GM19395 (cell line): ENCODE measurements around the gene ANKRD44.

Source experiments
- ATAC-seq: cut with Tn5 transposase; IDR thresholded peaks from one replicate; pipeline ENCODE4 v1.9.1; 2021; ENCODE audit warnings: mild to moderate bottlenecking, moderate library complexity; ENCODE audit not compliant: unreplicated experiment

The ANKRD44 gene

GRCh38 chr2:197294260-197294659 lies 16.3 kb downstream of the ANKRD44 start:
- peak; percentile 56 for ATAC-seq

- peak; percentile 34 for ATAC-seq
Observed at GRCh38 chr2:197293252-197294007, 17.1 kb downstream of the ANKRD44 start.

- peak; percentile 35 for ATAC-seq
Observed at GRCh38 chr2:197292619-197293018, 18.0 kb downstream of the ANKRD44 start.

DNA sequence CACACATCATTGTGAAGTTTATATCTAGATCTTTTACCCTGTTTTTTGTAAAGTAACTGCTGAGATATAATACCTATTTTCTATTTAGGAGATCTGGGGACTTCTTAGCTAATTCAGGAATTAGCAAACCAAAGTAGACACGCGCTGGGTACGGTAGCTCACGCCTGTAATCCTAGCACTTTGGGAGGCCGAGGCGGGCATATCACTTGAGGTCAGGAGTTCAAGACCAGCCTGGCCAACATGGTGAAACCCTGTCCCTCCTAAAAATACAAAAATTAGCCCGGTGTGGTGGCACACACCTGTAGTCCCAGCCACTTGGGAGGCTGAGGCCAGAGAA lies 23.0 kb downstream of the ANKRD44 start:
- ATAC-seq: peak; percentile 19

DNA sequence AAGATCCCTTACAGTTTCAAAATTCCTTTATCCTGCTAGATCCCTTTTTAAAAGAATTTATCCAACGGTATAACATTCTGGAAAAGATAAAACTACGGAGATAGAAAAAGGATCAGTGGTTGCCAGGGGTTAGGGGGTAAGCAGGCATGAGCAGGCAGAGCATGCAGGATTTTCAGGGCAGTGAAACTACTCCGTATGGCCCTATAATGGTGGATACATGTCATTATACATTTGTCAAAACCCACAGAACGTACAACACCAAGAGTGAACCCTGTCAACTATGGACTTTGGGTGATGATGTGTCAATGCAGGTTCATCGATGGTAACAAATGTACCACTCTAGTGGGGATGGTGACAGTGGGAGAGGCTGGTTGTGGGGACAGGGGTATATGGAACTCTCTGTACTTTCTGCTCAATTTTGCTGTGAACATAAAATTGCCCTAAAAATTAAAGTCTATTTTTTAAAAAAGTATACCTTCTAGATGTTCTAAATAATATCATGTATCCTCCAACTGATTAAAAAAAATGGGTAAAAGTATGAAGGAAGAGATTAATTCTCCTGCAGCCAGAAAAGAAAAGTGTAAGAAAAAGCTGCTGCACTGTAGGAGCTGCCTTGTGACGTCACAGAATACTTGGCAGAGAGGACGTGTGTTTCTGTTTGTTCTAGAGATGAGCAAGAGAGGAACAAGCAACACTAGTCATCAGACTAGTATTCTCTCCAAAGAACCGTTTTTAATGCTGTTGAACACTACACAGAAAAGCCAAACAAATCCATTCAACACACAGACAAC lies 23.6 kb downstream of the ANKRD44 start:
- ATAC-seq: peak; percentile 95

- no peak for ATAC-seq
Observed at GRCh38 chr2:197285361-197285760, 25.2 kb downstream of the ANKRD44 start.

DNA sequence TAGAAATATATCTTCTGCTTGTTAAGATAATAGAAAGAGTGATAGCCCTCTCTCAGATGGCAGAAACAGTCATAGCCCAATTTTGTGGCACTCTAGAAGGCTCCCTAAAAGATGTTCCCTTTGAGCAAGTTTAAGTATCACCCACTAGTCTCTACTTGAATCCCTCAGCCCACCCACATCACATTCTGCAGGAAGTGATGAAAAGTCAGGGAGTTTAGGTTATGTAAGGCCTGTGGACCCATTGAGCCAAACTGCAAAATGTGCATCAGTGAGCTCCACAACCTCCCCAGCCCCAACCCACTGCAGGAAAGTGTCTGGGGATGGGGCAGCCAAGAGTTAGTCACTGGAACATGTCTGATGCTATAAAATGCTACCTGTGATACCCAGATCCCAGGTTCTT lies 25.6 kb downstream of the ANKRD44 start:
- no peak for ATAC-seq

DNA sequence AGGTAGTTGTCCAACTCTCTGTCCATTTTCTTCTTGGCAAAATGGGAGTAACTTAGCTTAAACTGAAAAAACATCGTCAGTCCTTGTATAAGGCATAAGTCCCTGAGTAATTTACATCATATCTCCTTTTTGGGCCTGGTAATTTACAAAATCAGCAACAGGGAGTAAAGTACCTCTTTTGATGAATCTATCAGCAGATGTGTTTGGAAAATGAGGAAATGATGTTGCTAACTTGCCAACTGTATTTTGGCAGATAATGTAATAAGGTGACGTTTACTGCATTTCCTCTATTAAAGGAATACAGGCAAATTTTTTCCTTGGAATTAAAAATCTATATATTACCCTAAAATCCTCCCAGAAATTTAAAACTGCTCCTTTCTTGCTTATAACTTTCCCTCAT lies 29.2 kb downstream of the ANKRD44 start:
- no peak for ATAC-seq

DNA sequence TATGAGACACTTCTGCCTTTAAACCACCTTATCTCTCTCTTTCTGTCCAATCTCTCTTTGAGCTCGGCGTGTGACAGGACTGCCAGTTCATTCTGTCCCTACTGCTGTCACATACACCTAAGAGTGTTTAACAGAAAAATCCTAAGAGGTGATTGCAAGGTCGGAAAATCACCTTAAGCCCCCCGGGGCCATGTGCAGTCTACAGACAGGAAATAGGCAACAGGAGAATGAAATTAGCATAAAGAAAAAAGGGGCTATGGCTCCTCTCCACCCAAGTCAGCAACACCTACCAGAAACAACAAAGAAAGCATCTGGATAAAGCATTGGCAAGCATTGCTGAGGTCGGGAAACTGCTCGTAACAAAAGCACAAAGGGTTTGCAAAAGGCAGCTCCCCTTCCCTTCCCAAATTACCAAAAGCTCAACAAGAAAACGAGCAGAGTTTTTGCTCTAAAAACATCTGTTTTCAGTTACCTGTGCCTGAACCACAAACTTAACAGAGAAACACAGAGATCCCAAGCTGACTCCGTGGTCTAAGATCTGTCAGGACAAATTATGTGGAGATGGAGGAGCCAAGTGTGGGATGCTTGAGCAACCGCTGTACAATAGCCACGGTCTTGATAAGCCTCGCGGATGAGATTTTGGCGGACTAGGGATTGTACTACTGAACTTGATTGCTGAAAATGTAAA lies 30.4 kb downstream of the ANKRD44 start:
- ATAC-seq: no peak

DNA sequence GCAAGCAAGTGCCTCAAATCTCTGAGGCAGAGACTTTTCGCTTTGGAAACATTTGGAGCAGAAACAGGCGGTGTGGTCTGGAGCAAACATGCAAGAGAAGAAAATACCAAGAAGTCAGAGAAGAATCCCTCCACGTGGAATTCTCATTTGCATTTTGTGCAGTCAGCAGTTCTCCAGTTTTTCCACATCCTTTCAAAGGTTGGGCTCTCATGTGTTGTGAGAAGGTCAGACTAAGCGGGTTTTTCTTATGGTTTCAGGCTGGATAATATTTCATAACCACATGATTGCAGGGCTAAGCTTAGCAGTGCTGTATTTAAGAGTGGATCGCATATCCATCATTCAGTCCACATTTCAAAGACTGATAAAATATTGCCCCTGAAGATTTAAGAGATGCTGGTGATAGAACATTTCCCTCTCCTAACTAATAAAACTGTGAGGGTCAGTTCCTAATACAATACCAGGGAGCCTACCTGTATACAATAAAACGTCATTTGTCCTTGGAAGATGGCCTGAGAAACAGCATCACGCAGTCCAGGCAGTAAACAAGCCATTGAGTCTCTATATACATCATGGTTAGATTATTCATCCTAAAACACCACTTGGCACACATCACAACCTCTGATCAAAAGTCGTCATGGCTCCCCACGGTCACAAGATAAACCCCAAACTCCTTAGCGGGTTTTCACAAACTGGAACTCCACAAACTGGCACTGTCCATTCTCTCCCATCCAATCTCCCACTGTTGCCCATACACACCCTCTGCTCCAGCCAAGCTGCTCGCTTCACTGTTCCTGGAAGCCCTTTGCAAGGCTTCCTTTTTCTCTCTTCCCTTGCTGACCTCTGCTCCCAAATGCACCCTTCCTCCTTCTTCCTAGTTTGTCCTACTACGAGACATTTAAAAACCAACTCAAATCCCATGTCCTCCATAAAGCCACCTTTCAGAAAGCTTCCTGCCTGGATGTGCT lies 31.5 kb downstream of the ANKRD44 start:
- no peak for ATAC-seq

GRCh38 chr2:197277794-197278193 lies 32.8 kb downstream of the ANKRD44 start:
- no peak for ATAC-seq

GRCh38 chr2:197276156-197276555 lies 34.4 kb downstream of the ANKRD44 start:
- no peak for ATAC-seq

DNA sequence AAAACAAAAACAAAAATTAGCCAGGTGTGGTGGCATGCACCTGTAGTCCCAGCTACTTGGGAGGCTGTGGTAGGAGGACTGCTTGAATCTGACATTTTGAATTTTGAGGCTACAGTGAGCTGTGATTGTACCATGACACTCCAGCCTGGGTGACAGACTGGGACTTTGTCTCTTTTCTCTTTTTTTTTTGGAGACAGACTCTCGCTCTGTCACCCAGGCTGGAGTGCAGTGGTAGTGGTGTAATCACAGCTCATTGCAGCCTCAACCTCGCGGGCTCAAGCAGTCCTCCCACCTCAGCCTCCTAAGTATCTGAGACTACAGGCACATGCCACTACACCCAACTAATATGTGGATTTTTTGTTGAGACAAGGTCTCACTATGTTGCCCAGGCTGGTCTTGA lies 35.6 kb downstream of the ANKRD44 start:
- ATAC-seq: no peak

- ATAC-seq: no peak
Observed at GRCh38 chr2:197274349-197274748, 36.2 kb downstream of the ANKRD44 start.

GRCh38 chr2:197273485-197273884 lies 37.1 kb downstream of the ANKRD44 start:
- no peak for ATAC-seq

DNA sequence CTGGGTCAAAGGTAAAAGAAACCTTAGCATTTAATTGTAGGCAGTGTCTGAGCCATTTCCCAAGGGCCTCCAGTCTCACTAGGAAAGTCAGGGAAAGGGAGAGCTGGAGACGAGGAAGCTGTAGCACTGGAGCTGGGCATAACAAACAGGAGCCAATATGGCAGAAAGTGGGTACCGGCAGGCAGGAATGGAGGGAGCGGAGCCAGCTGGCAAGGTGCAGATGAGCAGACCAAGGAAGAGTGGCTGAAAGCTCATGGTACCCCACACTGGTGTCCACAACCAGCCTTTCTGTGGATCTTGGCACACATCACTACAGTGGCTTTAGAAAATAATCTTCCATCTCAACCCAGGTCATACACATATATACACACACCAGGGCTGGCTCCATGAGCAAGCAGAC lies 40.0 kb downstream of the ANKRD44 start:
- ATAC-seq: no peak

GRCh38 chr2:197269815-197270214 lies 40.8 kb downstream of the ANKRD44 start:
- no peak for ATAC-seq

DNA sequence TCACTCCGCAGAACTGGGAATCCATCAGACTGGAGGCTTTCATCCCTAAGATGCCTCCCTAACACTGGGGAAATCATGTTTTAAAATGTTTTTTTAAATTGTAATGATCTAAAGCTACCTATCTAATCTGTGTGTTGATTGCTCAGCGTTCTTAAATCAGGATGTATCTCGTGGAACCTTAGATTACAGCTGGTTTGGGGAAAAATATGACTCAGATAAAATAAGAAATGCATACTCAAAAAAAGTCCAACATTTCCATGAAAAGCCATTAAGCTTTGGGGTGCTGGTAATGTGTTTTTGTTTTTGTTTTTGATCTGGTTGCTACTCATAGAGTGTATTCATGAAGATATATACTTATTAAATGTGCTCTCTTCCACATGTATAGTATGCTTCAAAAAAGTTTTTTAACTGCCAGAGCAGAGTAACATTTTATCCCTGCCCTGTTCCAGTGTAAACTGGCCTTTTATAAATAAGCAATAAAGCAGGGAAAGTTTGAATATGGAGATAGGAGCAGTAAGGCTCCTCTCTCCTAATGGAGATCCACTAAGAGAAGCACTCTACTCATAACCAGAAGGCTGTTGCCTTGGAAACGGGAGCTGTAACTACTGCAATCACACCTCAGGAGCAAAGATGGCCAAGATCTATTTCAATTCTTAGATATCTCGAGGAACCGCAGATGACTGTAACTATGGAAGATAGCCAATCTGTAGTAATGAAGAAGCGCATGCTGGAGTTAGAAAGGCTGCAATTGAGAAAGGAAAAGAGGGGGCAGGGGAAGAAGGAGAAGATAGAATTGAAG lies 41.6 kb downstream of the ANKRD44 start:
- peak; percentile 70 for ATAC-seq

GRCh38 chr2:197266477-197266876 lies 44.1 kb downstream of the ANKRD44 start:
- no peak for ATAC-seq

GRCh38 chr2:197265924-197266323 lies 44.7 kb downstream of the ANKRD44 start:
- ATAC-seq: no peak
